Measurements from ENCODE around the gene MYL5. TPM values are rescaled to one million over a fixed set of nuclear protein-coding genes. Genes with fewer than 3 reads are reported as not detected.

Gene MYL5
- total and polyA plus RNA-seq, 2 of the 4 experiments (the other 2 are of a cell fraction) = 9.1 to 16.0 TPM

- Histone ChIP-seq H2BK20ac (ENCODE audit: low read depth, low read length) (no peak overlapping the region), H3K4ac (ENCODE audit: low read depth, low read length) (no peak overlapping the region), H3K27ac (ENCODE audit: insufficient read depth, low read length) (no peak overlapping the region), H2AK5ac (ENCODE audit: low read depth, low read length) (no peak overlapping the region), H3K36me3 (ENCODE audit: control insufficient read depth, insufficient read depth, low read length) (no peaks in the 10 kb centered on the region), H2BK15ac (ENCODE audit: low read depth, low read length) (no peak overlapping the region), H3K9me1 (ENCODE audit: insufficient read depth, low read length) (peaks cover 4% of the 10 kb centered on the region; the same call in 1 of the 2 replicates), H3K27me3 (ENCODE audit: control insufficient read depth, insufficient read depth, low read length) (no peaks in the 10 kb centered on the region), H3K4me2 (ENCODE audit: low read depth, low read length) (no peak overlapping the region), H3K9me3 (ENCODE audit: control insufficient read depth, insufficient read depth, low read length) (no peaks in the 10 kb centered on the region), H3K4me3 (ENCODE audit: insufficient read depth, low read depth, low read length) (no peak overlapping the region), H3K9ac (ENCODE audit: low read depth, low read length) (no peak overlapping the region), H4K20me1 (ENCODE audit: insufficient read depth, low read length) (no peaks in the 10 kb centered on the region), H4K8ac (ENCODE audit: low read depth in 2 of 2, low read length in 2 of 2) (no peak overlapping the region), H2AFZ (replicated peaks; ENCODE audit: low read length, poor library complexity) (no peak overlapping the region), H3K56ac (ENCODE audit: extremely low read depth, insufficient read depth, low read length) (no peak overlapping the region), H3K23ac (ENCODE audit: low read depth, low read length) (no peak overlapping the region), H4K5ac (ENCODE audit: low read depth, low read length) (no peak overlapping the region), H3K18ac (ENCODE audit: low read depth, low read length) (no peak overlapping the region), H4K91ac (ENCODE audit: insufficient read depth, low read depth, low read length) (no peak overlapping the region), H3K4me1 (ENCODE audit: control insufficient read depth, insufficient read depth, low read length) (peaks cover 8% of the 10 kb centered on the region), H3K14ac (replicated peaks; ENCODE audit: low read depth, low read length) (no peak overlapping the region), H3K79me1 (ENCODE audit: low read depth in 1 of 2, low read length in 2 of 2) (peaks cover 10 to 14% of the 10 kb centered on the region in 2 experiments; a peak in 3 of 4 replicates), H2AK9ac (replicated peaks; ENCODE audit: low read depth, low read length, poor library complexity) (no peak overlapping the region), H2BK5ac (ENCODE audit: low read depth, low read length, poor library complexity, severe bottlenecking) (no peak overlapping the region), H2BK120ac (ENCODE audit: low read depth, low read length) (no peak overlapping the region)
- intact Hi-C loops (cut with micrococcal nuclease) (loop anchor here (10.0 kb wide), 1 partner anchor 344 kb away; the partner anchor contains the start of gene ZNF141), in situ Hi-C loops (cut with MboI; ENCODE audit: low sequenced_read_pairs) (no loop called here), dilution Hi-C loops (cut with HindIII; ENCODE audit: low sequenced_read_pairs, unreplicated experiment) (no loop called here)
- no peak for DNase-seq
- ChIA-PET CTCF (no interaction called here), POLR2A (ENCODE audit: unreplicated experiment) (no interaction called here)
- no peak for ATAC-seq (ENCODE audit: low read depth)
- BruUV-seq (replicated peaks) = no TSS peak
- TF ChIP-seq, protein P1, sequence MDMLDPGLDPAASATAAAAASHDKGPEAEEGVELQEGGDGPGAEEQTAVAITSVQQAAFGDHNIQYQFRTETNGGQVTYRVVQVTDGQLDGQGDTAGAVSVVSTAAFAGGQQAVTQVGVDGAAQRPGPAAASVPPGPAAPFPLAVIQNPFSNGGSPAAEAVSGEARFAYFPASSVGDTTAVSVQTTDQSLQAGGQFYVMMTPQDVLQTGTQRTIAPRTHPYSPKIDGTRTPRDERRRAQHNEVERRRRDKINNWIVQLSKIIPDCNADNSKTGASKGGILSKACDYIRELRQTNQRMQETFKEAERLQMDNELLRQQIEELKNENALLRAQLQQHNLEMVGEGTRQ (IDR thresholded peaks at IDR 0.05; ENCODE audit: low read depth, low read length) = no peak
- TF ChIP-seq NFE2L2 (IDR thresholded peaks at IDR 0.05; ENCODE audit: low read depth, low read length) = no peak
- TF ChIP-seq MXI1 (IDR thresholded peaks at IDR 0.05; ENCODE audit: borderline replicate concordance, low read depth, low read length) = no peak
- no peak for TF ChIP-seq CTCF (conservative IDR thresholded peaks at IDR 0.05; ENCODE audit: low read depth, low read length)
- TF ChIP-seq MAFK (IDR thresholded peaks at IDR 0.05; ENCODE audit: low read depth, low read length) = no peak
- no peak for TF ChIP-seq SMC3 (IDR thresholded peaks at IDR 0.05; ENCODE audit: low read depth, low read length)
- no peak for TF ChIP-seq RCOR1 (IDR thresholded peaks at IDR 0.05; ENCODE audit: insufficient replicate concordance, low read length)
- TF ChIP-seq ELK1 (IDR thresholded peaks at IDR 0.05; ENCODE audit: borderline replicate concordance, low read depth, low read length) = no peak
- TF ChIP-seq RFX5 (IDR thresholded peaks at IDR 0.05; ENCODE audit: low read depth, low read length) = no peak
- TF ChIP-seq FOS (IDR thresholded peaks at IDR 0.05; ENCODE audit: low read depth, low read length) = no peak
- no peak for TF ChIP-seq RAD21 (IDR thresholded peaks at IDR 0.05; ENCODE audit: low read length)
- TF ChIP-seq BHLHE40 (IDR thresholded peaks at IDR 0.05; ENCODE audit: low read depth, low read length) = no peak
- no peak for TF ChIP-seq CHD1 (IDR thresholded peaks at IDR 0.05; ENCODE audit: low read depth, low read length)
- TF ChIP-seq MAZ (IDR thresholded peaks at IDR 0.05; ENCODE audit: borderline replicate concordance, low read depth, low read length) = no peak
- no peak for TF ChIP-seq CEBPB (IDR thresholded peaks at IDR 0.05; ENCODE audit: low read depth, low read length)
- TF ChIP-seq POLR2A (IDR thresholded peaks at IDR 0.05; ENCODE audit: low read depth, low read length) = no peak; the same call in 1 of the 2 replicates
- WGBS, 2 experiments (ENCODE audit: extremely low coverage in 2 of 2, insufficient read length in 1 of 2) = 85% methylated on average over 4 of the region's 13 CpGs; no CpG with 5 or more reads in 1 of the 2 experiments
These were observed 4.8 kb downstream of the MYL5 start for GRCh38 chr4:679104-679481.

Measured in IMR-90 (cell line).